HEK293T (cell line): Measurements from ENCODE around the gene ARL5C.

Experiments
- ARNT ChIP-seq: fragments of 450-650 bp; IDR thresholded peaks from 2 replicates; pipeline ENCODE4 v1.6.1; 2017; ENCODE audit warnings: mild to moderate bottlenecking
- ELF4 ChIP-seq: fragments of 450-650 bp; IDR thresholded peaks from 2 replicates; pipeline ENCODE4 v1.6.1; 2017; ENCODE audit warnings: antibody characterized with exemption
- FOXK2 ChIP-seq: fragments of 450-650 bp; IDR thresholded peaks from 2 replicates; pipeline ENCODE4 v1.6.1; 2016; ENCODE audit warnings: mild to moderate bottlenecking
- FOXM1 ChIP-seq: fragments of 450-650 bp; IDR thresholded peaks from 2 replicates; pipeline ENCODE4 v1.6.1; 2017; ENCODE audit warnings: mild to moderate bottlenecking, borderline replicate concordance
- HDGF ChIP-seq: fragments of 450-650 bp; IDR thresholded peaks from 2 replicates; pipeline ENCODE4 v1.6.1; 2017; ENCODE audit warnings: antibody characterized with exemption, borderline replicate concordance
- SP1 ChIP-seq: fragments of 450-650 bp; IDR thresholded peaks from 2 replicates; pipeline ENCODE4 v1.6.1; 2017
- SUZ12 ChIP-seq: fragments of 450-650 bp; IDR thresholded peaks from 2 replicates; pipeline ENCODE4 v1.6.1; 2016; ENCODE audit warnings: mild to moderate bottlenecking
- TARDBP ChIP-seq: fragments of 450-650 bp; IDR thresholded peaks from 2 replicates; pipeline ENCODE4 v1.6.1; 2016
- ZNF384 ChIP-seq: fragments of 450-650 bp; IDR thresholded peaks from 2 replicates; pipeline ENCODE4 v1.6.1; 2016

DNA sequence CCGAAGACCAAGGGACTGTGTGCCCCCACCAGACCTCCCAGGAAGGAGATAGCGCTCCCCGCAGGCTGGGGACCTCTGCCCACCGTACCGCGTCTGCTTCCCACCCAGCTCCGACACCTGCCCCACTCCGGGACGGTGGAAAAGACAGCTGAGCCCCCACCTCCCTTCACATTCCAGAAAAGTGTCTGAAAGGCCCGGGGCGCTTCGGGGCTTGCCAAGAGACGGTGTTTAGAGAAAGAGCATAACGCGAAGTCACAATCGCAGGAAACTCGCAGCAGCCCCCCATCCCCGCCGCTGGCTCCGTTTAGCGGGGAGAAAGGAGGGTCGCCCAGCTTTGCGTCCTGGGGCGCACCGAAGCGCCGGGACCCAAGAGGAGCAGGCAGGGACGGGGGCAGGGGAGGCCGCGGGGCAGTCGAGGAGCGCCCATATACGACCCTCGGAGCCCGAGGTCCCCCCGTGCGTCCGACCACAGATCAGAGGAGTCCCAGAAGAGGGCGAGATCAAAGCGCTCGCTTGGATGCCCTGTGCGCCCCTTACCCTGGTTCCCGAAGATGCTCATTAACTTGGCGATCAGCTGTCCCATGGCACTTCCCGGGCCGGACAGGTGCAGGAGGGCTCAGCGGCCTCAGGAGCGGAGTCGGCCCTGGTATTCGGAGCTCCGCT is 652 bp downstream of the ARL5C start:
- TF ChIP-seq SP1 (no peak), FOXK2 (no peak), FOXM1 (no peak), SUZ12 (no peak), HDGF (no peak), ZNF384 (no peak), ARNT (no peak), ELF4 (no peak), TARDBP (no peak)
